OCI-LY1 (cell line): ENCODE results near the gene SLC5A2.
"Not testable (repeated sequence)": the region's sequence is repeated elsewhere in the genome, so short reads cannot be mapped to it uniquely, and the experiment has no call there.

Experiments
- H2AFZ ChIP-seq: fragments of 200-600 bp; sonication (generic), shearing (Covaris generic); 2 replicates; pipeline ENCODE4 v1.6.0; 2014; ENCODE audit warnings: antibody characterized with exemption, mild to moderate bottlenecking, low read length
- H3F3A ChIP-seq: fragments of 200-600 bp; sonication (generic), shearing (Covaris generic); 2 replicates; pipeline ENCODE4 v1.6.0; 2014; ENCODE audit warnings: mild to moderate bottlenecking, antibody characterized with exemption, low read length, moderate library complexity; ENCODE audit not compliant: insufficient read depth
- H3K27ac ChIP-seq: fragments of 200-600 bp; sonication (generic); 2 replicates; pipeline ENCODE4 v1.5.1; 2014; ENCODE audit warnings: low read length, mixed run types, mild to moderate bottlenecking, low read depth; ENCODE audit not compliant: poor library complexity, severe bottlenecking
- H3K27me3 ChIP-seq: fragments of 200-600 bp; sonication (generic); 2 replicates; pipeline ENCODE4 v1.6.0; 2014; ENCODE audit warnings: antibody characterized with exemption, mild to moderate bottlenecking, low read length, moderate library complexity; ENCODE audit not compliant: insufficient read depth
- H3K36me3 ChIP-seq: fragments of 200-600 bp; sonication (generic); 2 replicates; pipeline ENCODE4 v1.6.1; 2014; ENCODE audit warnings: mild to moderate bottlenecking, antibody characterized with exemption, low read length, moderate library complexity, mixed read lengths; ENCODE audit not compliant: insufficient read depth
- H3K4me1 ChIP-seq: fragments of 200-600 bp; sonication (generic); 2 replicates; pipeline ENCODE4 v1.5.1; 2014; ENCODE audit warnings: mild to moderate bottlenecking, low read length, moderate library complexity; ENCODE audit not compliant: insufficient read depth, severe bottlenecking
- H3K4me2 ChIP-seq: fragments of 200-600 bp; sonication (generic), shearing (Covaris generic); 2 replicates; pipeline ENCODE4 v1.6.1; 2014; ENCODE audit warnings: low read length
- H3K4me3 ChIP-seq: fragments of 200-600 bp; sonication (generic); 2 replicates; pipeline ENCODE4 v1.5.1; 2014; ENCODE audit warnings: low read length, low read depth, mild to moderate bottlenecking, mixed read lengths; ENCODE audit not compliant: poor library complexity, severe bottlenecking
- H3K79me2 ChIP-seq: fragments of 200-600 bp; shearing (Covaris generic); 2 replicates; pipeline ENCODE4 v1.6.1; 2016; ENCODE audit warnings: mixed run types, low read length, mixed read lengths; ENCODE audit not compliant: insufficient read depth
- H3K9ac ChIP-seq: fragments of 200-600 bp; sonication (generic), shearing (Covaris generic); 2 replicates; pipeline ENCODE4 v1.6.1; 2014; ENCODE audit warnings: mild to moderate bottlenecking, low read length, mixed read lengths
- H3K9me2 ChIP-seq: fragments of 200-600 bp; sonication (generic), shearing (Covaris generic); 2 replicates; pipeline ENCODE4 v1.6.1; 2014; ENCODE audit warnings: low read depth, mild to moderate bottlenecking, low read length, mixed read lengths
- H3K9me3 ChIP-seq: fragments of 200-600 bp; shearing (Covaris generic); 2 replicates; pipeline ENCODE4 v1.6.1; 2014; ENCODE audit warnings: low read length, mixed read lengths
- H4K20me1 ChIP-seq: fragments of 200-600 bp; sonication (generic), shearing (Covaris generic); 2 replicates; pipeline ENCODE4 v1.6.0; 2016; ENCODE audit warnings: mild to moderate bottlenecking, low read length; ENCODE audit not compliant: insufficient read depth
- CTCF ChIP-seq: fragments of 200-600 bp; sonication (generic), shearing (Covaris generic); IDR thresholded peaks from 2 replicates; pipeline ENCODE4 v1.5.1; 2017; ENCODE audit warnings: mild to moderate bottlenecking, antibody characterized with exemption, low read length, moderate library complexity, mixed read lengths
- EZH2 ChIP-seq: fragments of 200-600 bp; sonication (generic), shearing (Covaris generic); IDR thresholded peaks from 2 replicates; pipeline ENCODE4 v1.8.0; 2017; ENCODE audit warnings: borderline replicate concordance, mixed run types, mild to moderate bottlenecking, antibody characterized with exemption, low read length, moderate library complexity, mixed read lengths

SLC5A2 gene

GRCh38 chr16:31438414-31438813, 44.5 kb upstream of the SLC5A2 start:
- no peaks in the 10 kb centered on the region for H3K36me3 ChIP-seq
- H3K9me3 ChIP-seq, result no peaks in the 10 kb centered on the region
- H3K4me3 ChIP-seq, result no peak overlapping the region
- H4K20me1 ChIP-seq, result no peaks in the 10 kb centered on the region
- peaks cover 5% of the 10 kb centered on the region for H3K4me1 ChIP-seq
- H3K79me2 ChIP-seq, result no peaks in the 10 kb centered on the region
- no peak overlapping the region for H3K4me2 ChIP-seq
- no peak overlapping the region for H3K27ac ChIP-seq
- H3K9ac ChIP-seq, result no peak overlapping the region
- H3F3A ChIP-seq, result no peaks in the 10 kb centered on the region
- H3K27me3 ChIP-seq, result no peaks in the 10 kb centered on the region
- no peaks in the 10 kb centered on the region for H3K9me2 ChIP-seq
- TF ChIP-seq EZH2 (no peak), CTCF (no peak)
- H2AFZ ChIP-seq, result no peak overlapping the region

GRCh38 chr16:31439023-31439422, 43.9 kb upstream of the SLC5A2 start:
- not testable (repeated sequence) for H3F3A ChIP-seq, H3K9me3 ChIP-seq, H3K27me3 ChIP-seq, H3K4me1 ChIP-seq, H4K20me1 ChIP-seq, H3K79me2 ChIP-seq, H2AFZ ChIP-seq, H3K4me2 ChIP-seq, H3K4me3 ChIP-seq, H3K9ac ChIP-seq, H3K36me3 ChIP-seq, H3K9me2 ChIP-seq, H3K27ac ChIP-seq

GRCh38 chr16:31439519-31439918, 43.4 kb upstream of the SLC5A2 start:
- Histone ChIP-seq H3K4me1 (peaks cover 5% of the 10 kb centered on the region), H3K27me3 (no peaks in the 10 kb centered on the region), H3K4me2 (no peak overlapping the region), H2AFZ (no peak overlapping the region), H3K27ac (no peak overlapping the region), H3K36me3 (no peaks in the 10 kb centered on the region), H3K9me2 (no peaks in the 10 kb centered on the region), H4K20me1 (no peaks in the 10 kb centered on the region), H3K9me3 (no peaks in the 10 kb centered on the region), H3K9ac (no peak overlapping the region), H3K79me2 (no peaks in the 10 kb centered on the region), H3F3A (no peaks in the 10 kb centered on the region), H3K4me3 (no peak overlapping the region)
- no peak for TF ChIP-seq EZH2
- no peak for TF ChIP-seq CTCF

GRCh38 chr16:31440516-31441184, 42.3 kb upstream of the SLC5A2 start:
- Histone ChIP-seq H2AFZ (no peak overlapping the region), H3K79me2 (no peaks in the 10 kb centered on the region), H3K4me3 (no peak overlapping the region), H3K9me2 (no peaks in the 10 kb centered on the region), H3F3A (no peaks in the 10 kb centered on the region), H3K4me1 (peaks cover 5% of the 10 kb centered on the region), H3K27ac (no peak overlapping the region), H4K20me1 (no peaks in the 10 kb centered on the region), H3K36me3 (no peaks in the 10 kb centered on the region), H3K9me3 (no peaks in the 10 kb centered on the region), H3K27me3 (no peaks in the 10 kb centered on the region), H3K9ac (no peak overlapping the region), H3K4me2 (no peak overlapping the region)
- TF ChIP-seq CTCF, result no peak
- TF ChIP-seq EZH2, result no peak
